Muscle of leg (tissue), 11 donors: ENCODE results near the gene PDGFA. TPM values are rescaled to one million over a fixed set of nuclear protein-coding genes. Genes with fewer than 3 reads are reported as not detected.
"Not testable (repeated sequence)": the region's sequence is repeated elsewhere in the genome, so short reads cannot be mapped to it uniquely, and the experiment has no call there.

Experiments
- DNase-seq: peaks from one replicate; pipeline ENCODE4 v3.0.0; 2013
- H3K27ac ChIP-seq: one replicate; pipeline ENCODE4 v1.5.1; 2013; ENCODE audit warnings: mild to moderate bottlenecking, low read length, control low read depth
- H3K27me3 ChIP-seq: one replicate; pipeline ENCODE4 v1.6.1; 2013; ENCODE audit warnings: low read length; ENCODE audit not compliant: control insufficient read depth, insufficient read depth
- H3K36me3 ChIP-seq: one replicate; pipeline ENCODE4 v1.6.1; 2013; ENCODE audit warnings: low read length; ENCODE audit not compliant: control insufficient read depth, insufficient read depth
- H3K4me1 ChIP-seq: one replicate; pipeline ENCODE4 v1.6.1; 2013; ENCODE audit warnings: low read length; ENCODE audit not compliant: control insufficient read depth, insufficient read depth
- H3K4me3 ChIP-seq: one replicate; pipeline ENCODE4 v1.5.1; 2013; ENCODE audit warnings: low read length, control low read depth
- H3K9me3 ChIP-seq: replicated peaks from 2 replicates; pipeline ENCODE4 v1.6.1; 2013; ENCODE audit warnings: low read depth, low read length; ENCODE audit not compliant: control insufficient read depth
- WGBS: methylation state at CpG from one replicate; pipeline ENCODE4 v1.1.5; 2013; ENCODE audit warnings: missing lambda C conversion rate; ENCODE audit not compliant: insufficient coverage; 5-methylcytosine and 5-hydroxymethylcytosine counted together
- polyA plus RNA-seq, 8 donors: library from polyadenylated mRNA; unstranded; fragments of 120-200 nt; gene quantifications; one replicate each; pipeline versions ENCODE4 v1.2.1 to v1.2.3, GENCODE V29; 2013; ENCODE audit warnings: inconsistent platforms in 1 of 8, low replicate concordance in 1 of 8; ENCODE audit not compliant: insufficient read length in 8 of 8, insufficient read depth in 1 of 8
- total RNA-seq: library from RNA; stranded (reverse); fragments of 120-200 nt; gene quantifications from one replicate; pipeline ENCODE4 v1.2.4, GENCODE V29; 2013

The PDGFA gene
- total and polyA plus RNA-seq, 9 donors: 26.1 to 51.6 (median 40.8) TPM

- Histone ChIP-seq H3K4me3 (no peak overlapping the region), H3K36me3 (peaks cover 9% of the 10 kb centered on the region), H3K27me3 (peaks cover 2% of the 10 kb centered on the region), H3K4me1 (peaks cover 37% of the 10 kb centered on the region), H3K27ac (peak overlapping the region; percentile 67), H3K9me3 (no peaks in the 10 kb centered on the region)
- DNase-seq: peak; percentile 62
- WGBS: 75% methylated on average over 37 of the region's 44 CpGs
These were observed 33.4 kb upstream of the PDGFA start for GRCh38 chr7:552868-553635.

- not testable (repeated sequence) for H3K27me3 ChIP-seq, H3K9me3 ChIP-seq, H3K36me3 ChIP-seq, DNase-seq, H3K27ac ChIP-seq, H3K4me3 ChIP-seq
- H3K4me1 ChIP-seq: peaks cover 33% of the 10 kb centered on the region
- 95% methylated on average over 28 of the region's 32 CpGs for WGBS
These were observed 32.7 kb upstream of the PDGFA start for GRCh38 chr7:552151-552867.

- WGBS: 79% methylated on average over 4 of the region's 9 CpGs
- H3K4me3 ChIP-seq, H3K27ac ChIP-seq, H3K27me3 ChIP-seq, DNase-seq, H3K36me3 ChIP-seq, H3K9me3 ChIP-seq: not testable (repeated sequence)
- peaks cover 28% of the 10 kb centered on the region for H3K4me1 ChIP-seq
These were observed 31.9 kb upstream of the PDGFA start for GRCh38 chr7:551615-551970.

GRCh38 chr7:550881-551614 lies 31.4 kb upstream of the PDGFA start:
- no peak for DNase-seq
- no peak overlapping the region for H3K4me3 ChIP-seq
- H3K36me3 ChIP-seq: peaks cover 9% of the 10 kb centered on the region
- no peaks in the 10 kb centered on the region for H3K9me3 ChIP-seq
- WGBS: 84% methylated on average over 6 of the region's 19 CpGs
- no peak overlapping the region for H3K27ac ChIP-seq
- H3K4me1 ChIP-seq: peaks cover 22% of the 10 kb centered on the region
- H3K27me3 ChIP-seq: no peaks in the 10 kb centered on the region

- Histone ChIP-seq H3K4me1 (peaks cover 20% of the 10 kb centered on the region), H3K27ac (no peak overlapping the region), H3K9me3 (no peaks in the 10 kb centered on the region), H3K4me3 (no peak overlapping the region), H3K36me3 (peaks cover 9% of the 10 kb centered on the region), H3K27me3 (no peaks in the 10 kb centered on the region)
- DNase-seq: no peak
- 83% methylated on average over 23 of the region's 31 CpGs for WGBS
These were observed 30.4 kb upstream of the PDGFA start for GRCh38 chr7:549891-550625.

GRCh38 chr7:549066-549890 lies 29.6 kb upstream of the PDGFA start:
- Histone ChIP-seq H3K9me3 (no peaks in the 10 kb centered on the region), H3K27ac (no peak overlapping the region), H3K27me3 (no peaks in the 10 kb centered on the region), H3K4me1 (peaks cover 20% of the 10 kb centered on the region), H3K4me3 (no peak overlapping the region), H3K36me3 (peaks cover 9% of the 10 kb centered on the region)
- 80% methylated on average over 32 of the region's 43 CpGs for WGBS
- no peak for DNase-seq

- H3K9me3 ChIP-seq: no peaks in the 10 kb centered on the region
- WGBS: 96% methylated on average over 11 of the region's 11 CpGs
These were observed 28.8 kb upstream of the PDGFA start for GRCh38 chr7:548401-548800.

GRCh38 chr7:545470-545869 lies 25.8 kb upstream of the PDGFA start:
- no peak for DNase-seq
- WGBS: 78% methylated on average over 14 of the region's 16 CpGs
- Histone ChIP-seq H3K9me3 (no peaks in the 10 kb centered on the region), H3K4me3 (no peak overlapping the region), H3K27me3 (peaks cover 5% of the 10 kb centered on the region), H3K27ac (no peak overlapping the region), H3K4me1 (peaks cover 16% of the 10 kb centered on the region), H3K36me3 (peaks cover 8% of the 10 kb centered on the region)

More at GRCh38 chr7:548401-548800, 28.8 kb upstream of the PDGFA start:
- Histone ChIP-seq H3K4me1 (peaks cover 14% of the 10 kb centered on the region), H3K27ac (no peak overlapping the region), H3K4me3 (no peak overlapping the region), H3K36me3 (peaks cover 9% of the 10 kb centered on the region), H3K27me3 (peaks cover 2% of the 10 kb centered on the region)
- DNase-seq: no peak
